HUES64 (cell line): ENCODE results near the gene ZCRB1.
"Not testable (repeated sequence)": the region's sequence is repeated elsewhere in the genome, so short reads cannot be mapped to it uniquely, and the experiment has no call there.

Experiments
- H3K27ac ChIP-seq: 2 replicates; pipeline ENCODE4 v1.7.0; 2013; ENCODE audit warnings: low read depth, low read length, inconsistent platforms
- H3K27me3 ChIP-seq: 2 replicates; pipeline ENCODE4 v1.6.1; 2013; ENCODE audit warnings: mild to moderate bottlenecking, low read length; ENCODE audit not compliant: insufficient read depth
- H3K36me3 ChIP-seq: 2 replicates; pipeline ENCODE4 v1.6.1; 2013; ENCODE audit warnings: mild to moderate bottlenecking, low read length; ENCODE audit not compliant: insufficient read depth
- H3K4me1 ChIP-seq: 2 replicates; pipeline ENCODE4 v1.6.1; 2013; ENCODE audit warnings: mild to moderate bottlenecking, low read length, moderate library complexity; ENCODE audit not compliant: insufficient read depth
- H3K4me3 ChIP-seq: 2 replicates; pipeline ENCODE4 v1.5.1; 2013; ENCODE audit warnings: mild to moderate bottlenecking, low read length, moderate library complexity
- H3K9ac ChIP-seq: 2 replicates; pipeline ENCODE4 v1.6.1; 2013; ENCODE audit warnings: mild to moderate bottlenecking, low read depth, low read length
- H3K9me3 ChIP-seq: 2 replicates; pipeline ENCODE4 v1.6.1; 2013; ENCODE audit warnings: low read depth, low read length; ENCODE audit not compliant: insufficient read depth
- WGBS: fragments of 150-250, 120-280 bp; methylation state at CpG from one replicate; pipeline ENCODE4 v1.1.7; 2013; ENCODE audit warnings: missing lambda C conversion rate; 5-methylcytosine and 5-hydroxymethylcytosine counted together

The ZCRB1 gene

DNA sequence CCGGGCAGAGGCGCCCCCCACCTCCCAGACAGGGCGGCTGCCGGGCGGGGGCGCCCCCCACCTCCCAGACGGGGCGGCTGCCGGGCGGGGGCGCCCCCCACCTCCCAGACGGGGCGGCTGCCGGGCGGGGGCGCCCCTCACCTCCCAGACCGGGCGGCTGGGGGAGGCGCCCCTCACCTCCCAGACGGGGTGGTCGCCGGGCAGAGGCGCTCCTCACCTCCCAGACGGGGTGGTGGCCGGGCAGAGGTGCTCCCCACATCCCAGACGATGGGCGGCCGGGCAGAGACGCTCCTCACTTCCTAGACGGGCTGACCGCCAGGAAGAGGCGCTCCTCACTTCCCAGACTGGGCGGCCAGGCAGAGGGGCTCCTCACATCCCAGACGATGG lies 24.1 kb upstream of the ZCRB1 start:
- not testable (repeated sequence) for H3K27ac ChIP-seq, H3K9me3 ChIP-seq, H3K9ac ChIP-seq, H3K4me3 ChIP-seq, H3K27me3 ChIP-seq, H3K4me1 ChIP-seq
- 96% methylated on average over 29 of the region's 34 CpGs for WGBS
- H3K36me3 ChIP-seq = peaks cover 31% of the 10 kb centered on the region

DNA sequence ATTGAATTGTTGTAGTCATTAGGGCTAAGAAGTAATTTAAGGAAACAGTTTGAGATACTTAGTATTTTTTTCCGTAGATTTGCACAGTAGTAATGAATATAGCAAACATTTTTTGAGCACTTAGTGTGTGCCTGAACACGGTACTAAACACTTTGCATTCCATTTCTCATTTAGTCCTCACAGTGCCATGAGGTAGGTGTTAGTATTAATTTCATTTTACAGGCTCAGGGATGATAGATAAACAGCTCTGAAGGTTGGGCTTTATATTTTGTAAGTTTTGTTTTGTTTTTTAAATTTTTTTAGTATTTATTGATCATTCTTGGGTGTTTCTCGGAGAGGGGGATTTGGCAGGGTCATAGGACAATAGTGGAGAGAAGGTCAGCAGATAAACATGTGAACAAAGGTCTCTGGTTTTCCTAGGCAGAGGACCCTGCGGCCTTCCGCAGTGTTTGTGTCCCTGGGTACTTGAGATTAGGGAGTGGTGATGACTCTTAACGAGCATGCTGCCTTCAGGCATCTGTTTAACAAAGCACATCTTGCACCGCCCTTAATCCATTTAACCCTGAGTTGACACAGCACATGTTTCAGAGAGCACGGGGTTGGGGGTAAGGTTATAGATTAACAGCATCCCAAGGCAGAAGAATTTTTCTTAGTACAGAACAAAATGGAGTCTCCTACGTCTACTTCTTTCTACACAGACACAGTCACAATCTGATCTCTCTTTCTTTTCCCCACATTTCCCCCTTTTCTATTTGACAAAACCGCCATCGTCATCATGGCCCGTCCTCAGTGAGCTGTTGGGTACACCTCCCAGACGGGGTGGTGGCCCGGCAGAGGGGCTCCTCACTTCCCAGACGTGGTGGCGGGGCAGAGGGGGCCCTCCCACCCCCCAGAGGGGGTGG lies 23.5 kb upstream of the ZCRB1 start:
- peaks cover 25% of the 10 kb centered on the region for H3K36me3 ChIP-seq
- H3K27ac ChIP-seq, H3K4me3 ChIP-seq, H3K4me1 ChIP-seq, H3K9ac ChIP-seq, H3K27me3 ChIP-seq, H3K9me3 ChIP-seq: not testable (repeated sequence)
- WGBS = 78% methylated on average over 10 of the region's 16 CpGs

DNA sequence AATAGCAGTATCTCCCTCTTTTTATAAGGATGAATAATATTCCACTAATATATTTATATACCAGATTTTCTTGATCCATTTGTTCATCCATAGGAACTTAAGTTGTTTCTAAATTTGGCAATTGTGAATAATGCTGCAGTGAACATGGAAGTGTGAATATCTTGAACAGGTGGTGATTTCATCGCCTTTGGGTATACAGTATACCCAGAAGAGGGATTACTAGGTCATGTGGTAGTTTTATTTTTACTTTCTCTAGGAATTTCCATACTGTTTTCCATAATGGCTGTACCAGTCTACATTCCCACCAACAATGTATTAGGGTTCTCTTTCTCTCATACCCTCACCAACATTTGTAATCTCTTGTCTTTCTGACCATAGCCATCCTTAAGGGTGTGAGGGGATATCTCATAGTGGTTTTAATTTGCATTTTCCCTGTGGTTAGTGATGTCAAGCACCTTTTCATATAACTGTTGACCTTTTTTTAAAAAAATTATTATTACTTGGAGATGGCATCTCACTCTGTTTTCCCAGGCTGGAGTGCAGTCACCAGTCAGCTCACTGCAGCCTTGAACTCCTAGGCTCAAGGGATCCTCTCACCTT lies 20.6 kb upstream of the ZCRB1 start:
- 93% methylated on average over 1 of the region's 1 CpG for WGBS
- H3K27me3 ChIP-seq = no peaks in the 10 kb centered on the region
- no peaks in the 10 kb centered on the region for H3K4me1 ChIP-seq
- no peak overlapping the region for H3K27ac ChIP-seq
- H3K9me3 ChIP-seq = 0 out of 2 replicates have a peak, but pooled peaks cover 4% of the 10 kb centered on the region
- H3K36me3 ChIP-seq = peaks cover 5% of the 10 kb centered on the region; the same call in 1 of the 2 replicates
- H3K4me3 ChIP-seq = no peak overlapping the region
- no peak overlapping the region for H3K9ac ChIP-seq

- WGBS = 89% methylated on average over 3 of the region's 3 CpGs
Observed at GRCh38 chr12:42343721-42344120, 17.8 kb upstream of the ZCRB1 start.

DNA sequence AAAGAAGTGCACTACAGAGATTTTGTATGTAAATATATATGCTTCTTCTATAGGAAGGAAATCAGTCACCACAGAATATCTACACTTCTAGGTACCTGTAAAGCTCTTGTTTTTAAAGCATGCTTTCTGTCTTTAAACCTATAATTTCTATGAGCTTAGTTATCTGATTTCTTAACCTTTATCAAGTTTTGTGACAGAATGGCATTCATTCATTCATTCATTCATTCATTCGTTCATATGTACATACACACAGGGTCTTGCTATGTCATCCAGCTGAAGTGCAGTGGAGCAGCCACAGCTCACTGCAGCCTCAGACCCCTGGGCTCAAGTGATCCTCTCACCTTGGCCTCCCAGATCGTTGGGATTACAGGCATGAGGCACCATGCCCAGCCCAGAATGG lies 16.1 kb upstream of the ZCRB1 start:
- peaks cover 19% of the 10 kb centered on the region; the same call in 1 of the 2 replicates for H3K36me3 ChIP-seq
- WGBS = 90% methylated on average over 2 of the region's 2 CpGs
- H3K4me1 ChIP-seq = no peaks in the 10 kb centered on the region
- H3K27ac ChIP-seq = no peak overlapping the region
- no peak overlapping the region for H3K9ac ChIP-seq
- H3K9me3 ChIP-seq = no peaks in the 10 kb centered on the region
- no peak overlapping the region for H3K4me3 ChIP-seq
- H3K27me3 ChIP-seq = no peaks in the 10 kb centered on the region

More at GRCh38 chr12:42343721-42344120, 17.8 kb upstream of the ZCRB1 start:
- Histone ChIP-seq H3K4me1 (no peaks in the 10 kb centered on the region), H3K36me3 (peaks cover 7% of the 10 kb centered on the region; the same call in 1 of the 2 replicates), H3K9ac (no peak overlapping the region), H3K27ac (no peak overlapping the region), H3K9me3 (no peaks in the 10 kb centered on the region), H3K4me3 (no peak overlapping the region), H3K27me3 (no peaks in the 10 kb centered on the region)

GRCh38 chr12:42338280-42338679 lies 12.4 kb upstream of the ZCRB1 start:
- Histone ChIP-seq H3K4me1 (peaks cover 13% of the 10 kb centered on the region; the same call in 1 of the 2 replicates), H3K27me3 (no peaks in the 10 kb centered on the region), H3K9ac (no peak overlapping the region), H3K27ac (no peak overlapping the region), H3K9me3 (no peaks in the 10 kb centered on the region), H3K4me3 (no peak overlapping the region), H3K36me3 (peaks cover 38% of the 10 kb centered on the region)
- WGBS = 92% methylated on average over 2 of the region's 2 CpGs

DNA sequence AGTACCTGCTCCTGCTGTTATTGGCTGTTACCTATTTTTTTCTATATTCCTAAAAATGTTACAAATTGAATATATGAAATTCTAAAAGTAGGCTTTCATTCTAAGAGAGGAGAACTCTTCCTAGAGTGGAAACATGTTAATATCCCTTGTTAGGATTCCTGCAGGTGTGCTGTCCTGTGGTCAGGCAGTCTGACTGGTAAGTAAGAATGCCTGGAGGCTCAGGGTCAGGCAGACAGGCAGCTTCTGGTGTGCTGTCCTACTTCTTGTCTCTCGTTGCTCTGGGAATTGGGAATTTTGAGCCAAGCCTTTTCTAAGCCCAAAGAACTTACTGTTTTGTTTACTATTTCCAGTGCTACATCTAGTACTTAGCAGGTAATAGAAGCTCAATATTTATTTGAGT lies 10.4 kb upstream of the ZCRB1 start:
- WGBS = 100% methylated on average over 1 of the region's 1 CpG
- peaks cover 38% of the 10 kb centered on the region for H3K36me3 ChIP-seq
- no peak overlapping the region for H3K4me3 ChIP-seq
- no peaks in the 10 kb centered on the region for H3K27me3 ChIP-seq
- H3K9ac ChIP-seq = no peak overlapping the region
- peaks cover 17% of the 10 kb centered on the region for H3K4me1 ChIP-seq
- no peaks in the 10 kb centered on the region for H3K9me3 ChIP-seq
- no peak overlapping the region for H3K27ac ChIP-seq

GRCh38 chr12:42332301-42333285 lies 6.7 kb upstream of the ZCRB1 start:
- no peak overlapping the region for H3K9ac ChIP-seq
- H3K4me1 ChIP-seq = peaks cover 24% of the 10 kb centered on the region
- no peak overlapping the region for H3K4me3 ChIP-seq
- no peaks in the 10 kb centered on the region for H3K27me3 ChIP-seq
- H3K27ac ChIP-seq = no peak overlapping the region
- H3K36me3 ChIP-seq = peaks cover 27% of the 10 kb centered on the region
- no CpG with 5 or more reads among the region's 4 CpGs for WGBS
- H3K9me3 ChIP-seq = no peaks in the 10 kb centered on the region

- not testable (repeated sequence) for H3K36me3 ChIP-seq, H3K9me3 ChIP-seq, H3K27me3 ChIP-seq, H3K4me3 ChIP-seq, H3K9ac ChIP-seq, H3K27ac ChIP-seq
- peaks cover 32% of the 10 kb centered on the region for H3K4me1 ChIP-seq
- WGBS = 94% methylated on average over 11 of the region's 11 CpGs
Observed at GRCh38 chr12:42330097-42330496, 4.2 kb upstream of the ZCRB1 start.

- 69% methylated on average over 2 of the region's 2 CpGs for WGBS
- Histone ChIP-seq H3K9me3 (no peaks in the 10 kb centered on the region), H3K27ac (no peak overlapping the region), H3K4me3 (peak overlapping the region; percentile 89), H3K4me1 (peaks cover 24% of the 10 kb centered on the region), H3K27me3 (no peaks in the 10 kb centered on the region), H3K36me3 (peaks cover 16% of the 10 kb centered on the region), H3K9ac (peak overlapping the region; percentile 95)
Observed at GRCh38 chr12:42327227-42327590, 1.3 kb upstream of the ZCRB1 start.
